Measurements from ENCODE around the gene KLK2. TPM values are rescaled to one million over a fixed set of nuclear protein-coding genes. Genes with fewer than 3 reads are reported as not detected.

Gene KLK2
- total and polyA plus RNA-seq, 2 of the 4 experiments (the other 2 are of a cell fraction) = not detected

DNA sequence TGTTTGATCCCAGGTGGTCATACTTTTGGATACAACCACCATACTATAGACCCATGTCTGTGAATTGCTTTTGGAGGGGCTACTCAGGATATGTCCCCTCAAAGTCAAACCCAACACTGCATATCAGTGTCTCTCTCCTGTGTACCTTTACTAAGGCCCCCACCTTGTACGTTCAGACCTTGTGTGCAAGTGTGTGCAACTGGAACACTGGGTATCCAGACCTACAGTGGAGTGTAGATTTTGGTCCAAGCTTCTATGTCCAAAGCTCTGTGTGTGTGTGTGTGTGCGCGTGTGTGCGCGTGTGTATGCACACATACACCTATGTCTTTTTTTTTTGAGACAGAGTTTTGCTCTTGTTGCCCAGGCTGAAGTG lies 18.0 kb downstream of the KLK2 start:
- WGBS, 2 experiments (ENCODE audit: extremely low coverage in 2 of 2, insufficient read length in 1 of 2) = no CpG with 5 or more reads among the region's 5 CpGs
- CTCF ChIA-PET = no interaction called here
- no peak overlapping the region for H2BK5ac ChIP-seq (ENCODE audit: low read depth, low read length, poor library complexity, severe bottlenecking)
- dilution Hi-C loops (cut with HindIII; ENCODE audit: low sequenced_read_pairs, unreplicated experiment) = no loop called here
- H3K79me1 ChIP-seq (ENCODE audit: low read depth in 1 of 2, low read length in 2 of 2) = no peaks in the 10 kb centered on the region
- H2BK15ac ChIP-seq (ENCODE audit: low read depth, low read length) = no peak overlapping the region
- H4K5ac ChIP-seq (ENCODE audit: low read depth, low read length) = no peak overlapping the region
- intact Hi-C loops (cut with micrococcal nuclease) = no loop called here
- no TSS peak for BruUV-seq (replicated peaks)
- no peak overlapping the region for H2BK20ac ChIP-seq (ENCODE audit: low read depth, low read length)
- no peaks in the 10 kb centered on the region for H3K4me1 ChIP-seq (ENCODE audit: control insufficient read depth, insufficient read depth, low read length)
- no peaks in the 10 kb centered on the region for H3K9me3 ChIP-seq (ENCODE audit: control insufficient read depth, insufficient read depth, low read length)
- H3K9me1 ChIP-seq (ENCODE audit: insufficient read depth, low read length) = no peaks in the 10 kb centered on the region
- H4K20me1 ChIP-seq (ENCODE audit: insufficient read depth, low read length) = no peaks in the 10 kb centered on the region
- H3K27me3 ChIP-seq (ENCODE audit: control insufficient read depth, insufficient read depth, low read length) = no peaks in the 10 kb centered on the region
- H3K23ac ChIP-seq (ENCODE audit: low read depth, low read length) = no peak overlapping the region
- POLR2A ChIA-PET (ENCODE audit: unreplicated experiment) = no interaction called here
- no peak overlapping the region for H4K91ac ChIP-seq (ENCODE audit: insufficient read depth, low read depth, low read length)
- no peak overlapping the region for H2BK120ac ChIP-seq (ENCODE audit: low read depth, low read length)
- no peaks in the 10 kb centered on the region for H3K36me3 ChIP-seq (ENCODE audit: control insufficient read depth, insufficient read depth, low read length)
- DNase-seq (no peak), ATAC-seq (ENCODE audit: low read depth) (no peak)
- no peak overlapping the region for H3K4me2 ChIP-seq (ENCODE audit: low read depth, low read length)
- H2AK9ac ChIP-seq (replicated peaks; ENCODE audit: low read depth, low read length, poor library complexity) = no peak overlapping the region
- TF ChIP-seq MAFK (IDR thresholded peaks at IDR 0.05; ENCODE audit: low read depth, low read length) (no peak), CEBPB (IDR thresholded peaks at IDR 0.05; ENCODE audit: low read depth, low read length) (no peak), MAZ (IDR thresholded peaks at IDR 0.05; ENCODE audit: borderline replicate concordance, low read depth, low read length) (no peak), MXI1 (IDR thresholded peaks at IDR 0.05; ENCODE audit: borderline replicate concordance, low read depth, low read length) (no peak), CTCF (conservative IDR thresholded peaks at IDR 0.05; ENCODE audit: low read depth, low read length) (no peak), RAD21 (IDR thresholded peaks at IDR 0.05; ENCODE audit: low read length) (no peak)
- H3K56ac ChIP-seq (ENCODE audit: extremely low read depth, insufficient read depth, low read length) = no peak overlapping the region
- no peak overlapping the region for H2AK5ac ChIP-seq (ENCODE audit: low read depth, low read length)
- no peak overlapping the region for H3K27ac ChIP-seq (ENCODE audit: insufficient read depth, low read length)
- no peak overlapping the region for H3K4ac ChIP-seq (ENCODE audit: low read depth, low read length)
- no peak overlapping the region for H4K8ac ChIP-seq (ENCODE audit: low read depth in 2 of 2, low read length in 2 of 2)
- H2AFZ ChIP-seq (replicated peaks; ENCODE audit: low read length, poor library complexity) = no peak overlapping the region
- no peak overlapping the region for H3K18ac ChIP-seq (ENCODE audit: low read depth, low read length)
- H3K9ac ChIP-seq (ENCODE audit: low read depth, low read length) = no peak overlapping the region
- no peak overlapping the region for H3K4me3 ChIP-seq (ENCODE audit: insufficient read depth, low read depth, low read length)
- in situ Hi-C loops (cut with MboI; ENCODE audit: low sequenced_read_pairs) = no loop called here
- H3K14ac ChIP-seq (replicated peaks; ENCODE audit: low read depth, low read length) = no peak overlapping the region
